ENCODE results near the gene ZNF692.
"Not testable (repeated sequence)": the region's sequence is repeated elsewhere in the genome, so short reads cannot be mapped to it uniquely, and the experiment has no call there.

ZNF692 gene

DNA sequence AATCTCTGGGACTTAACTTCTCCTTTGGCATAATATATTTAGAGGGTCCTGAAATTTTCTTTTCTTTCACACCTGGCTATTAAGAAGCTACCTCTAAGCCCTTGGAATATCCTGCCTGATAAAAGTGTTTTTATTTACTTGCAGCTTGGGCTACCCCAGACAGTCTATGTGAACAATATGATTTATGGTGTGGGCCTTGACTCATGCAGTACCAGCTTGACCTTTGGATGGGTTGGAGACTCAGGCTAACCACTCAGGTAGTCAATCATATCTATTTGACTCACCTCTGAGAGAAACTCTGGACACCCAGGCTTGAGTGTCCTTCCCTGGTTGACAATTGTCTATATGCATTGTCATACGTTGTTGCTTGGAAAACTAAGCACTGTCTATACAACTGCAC lies 33.7 kb upstream of the ZNF692 start:
- Histone ChIP-seq H2BK120ac (ENCODE audit: low read depth, low read length) (no peak overlapping the region), H3K27me3 (ENCODE audit: insufficient read depth, low read length, poor library complexity) (no peaks in the 10 kb centered on the region), H3K9ac (ENCODE audit: low read length) (no peak overlapping the region), H3K4me1 (ENCODE audit: control insufficient read depth, low read depth, low read length) (no peaks in the 10 kb centered on the region), H3K4ac (ENCODE audit: low read depth, low read length) (no peak overlapping the region), H2BK5ac (ENCODE audit: low read length) (no peak overlapping the region), H3K79me1 (ENCODE audit: low read length) (no peaks in the 10 kb centered on the region), H3K23ac (ENCODE audit: low read length) (no peak overlapping the region), H3K36me3 (ENCODE audit: control insufficient read depth, insufficient read depth, low read length) (no peaks in the 10 kb centered on the region), H3K56ac (ENCODE audit: low read length) (no peak overlapping the region), H2AK5ac (ENCODE audit: low read length) (no peak overlapping the region), H3K79me2 (ENCODE audit: control insufficient read depth, insufficient read depth, low read length) (no peaks in the 10 kb centered on the region), H3K4me3 (ENCODE audit: low read length) (no peak overlapping the region), H4K5ac (ENCODE audit: low read length) (no peak overlapping the region), H3K27ac (ENCODE audit: low read depth, low read length) (no peak overlapping the region), H4K8ac (ENCODE audit: low read depth, low read length) (no peak overlapping the region), H3K4me2 (ENCODE audit: low read length) (no peak overlapping the region), H3K18ac (ENCODE audit: low read length) (no peak overlapping the region), H2BK15ac (replicated peaks; ENCODE audit: low read depth) (no peak overlapping the region)
- WGBS (ENCODE audit: extremely low coverage, insufficient coverage, low lambda C conversion rate): no CpG with 5 or more reads among the region's 1 CpG
- no peak for DNase-seq

DNA sequence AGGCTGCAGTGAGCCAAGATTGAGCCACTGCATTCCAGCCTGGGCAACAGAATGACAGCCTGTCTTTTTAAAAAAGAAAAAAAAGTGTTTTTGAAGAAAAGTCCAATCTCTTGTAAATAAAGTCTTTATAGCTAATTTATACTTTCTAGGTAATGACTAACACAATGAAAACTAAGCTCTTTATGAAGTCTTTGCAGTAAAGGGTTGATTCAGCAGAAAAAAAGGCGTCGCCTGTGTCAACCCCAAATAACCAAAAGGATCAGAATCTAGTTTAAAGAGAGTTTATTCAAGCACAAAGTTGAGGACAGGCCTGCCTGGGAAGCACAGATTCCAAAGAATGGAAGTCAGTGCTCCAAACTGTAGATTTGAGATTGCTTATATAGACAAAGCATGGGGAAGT lies 32.9 kb upstream of the ZNF692 start:
- H3K18ac ChIP-seq (ENCODE audit: low read length): no peak overlapping the region
- H3K4me1 ChIP-seq (ENCODE audit: control insufficient read depth, low read depth, low read length): no peaks in the 10 kb centered on the region
- DNase-seq: no peak
- no CpG with 5 or more reads among the region's 2 CpGs for WGBS (ENCODE audit: extremely low coverage, insufficient coverage, low lambda C conversion rate)
- no peak overlapping the region for H4K5ac ChIP-seq (ENCODE audit: low read length)
- no peaks in the 10 kb centered on the region for H3K79me1 ChIP-seq (ENCODE audit: low read length)
- H3K27ac ChIP-seq (ENCODE audit: low read depth, low read length): no peak overlapping the region
- H2BK15ac ChIP-seq (replicated peaks; ENCODE audit: low read depth): no peak overlapping the region
- H3K27me3 ChIP-seq (ENCODE audit: insufficient read depth, low read length, poor library complexity): no peaks in the 10 kb centered on the region
- no peak overlapping the region for H3K4me3 ChIP-seq (ENCODE audit: low read length)
- H3K4ac ChIP-seq (ENCODE audit: low read depth, low read length): no peak overlapping the region
- no peak overlapping the region for H2BK5ac ChIP-seq (ENCODE audit: low read length)
- H3K9ac ChIP-seq (ENCODE audit: low read length): no peak overlapping the region
- H2AK5ac ChIP-seq (ENCODE audit: low read length): no peak overlapping the region
- no peaks in the 10 kb centered on the region for H3K79me2 ChIP-seq (ENCODE audit: control insufficient read depth, insufficient read depth, low read length)
- no peak overlapping the region for H3K4me2 ChIP-seq (ENCODE audit: low read length)
- H2BK120ac ChIP-seq (ENCODE audit: low read depth, low read length): no peak overlapping the region
- H4K8ac ChIP-seq (ENCODE audit: low read depth, low read length): no peak overlapping the region
- no peak overlapping the region for H3K56ac ChIP-seq (ENCODE audit: low read length)
- no peaks in the 10 kb centered on the region for H3K36me3 ChIP-seq (ENCODE audit: control insufficient read depth, insufficient read depth, low read length)
- H3K23ac ChIP-seq (ENCODE audit: low read length): no peak overlapping the region

DNA sequence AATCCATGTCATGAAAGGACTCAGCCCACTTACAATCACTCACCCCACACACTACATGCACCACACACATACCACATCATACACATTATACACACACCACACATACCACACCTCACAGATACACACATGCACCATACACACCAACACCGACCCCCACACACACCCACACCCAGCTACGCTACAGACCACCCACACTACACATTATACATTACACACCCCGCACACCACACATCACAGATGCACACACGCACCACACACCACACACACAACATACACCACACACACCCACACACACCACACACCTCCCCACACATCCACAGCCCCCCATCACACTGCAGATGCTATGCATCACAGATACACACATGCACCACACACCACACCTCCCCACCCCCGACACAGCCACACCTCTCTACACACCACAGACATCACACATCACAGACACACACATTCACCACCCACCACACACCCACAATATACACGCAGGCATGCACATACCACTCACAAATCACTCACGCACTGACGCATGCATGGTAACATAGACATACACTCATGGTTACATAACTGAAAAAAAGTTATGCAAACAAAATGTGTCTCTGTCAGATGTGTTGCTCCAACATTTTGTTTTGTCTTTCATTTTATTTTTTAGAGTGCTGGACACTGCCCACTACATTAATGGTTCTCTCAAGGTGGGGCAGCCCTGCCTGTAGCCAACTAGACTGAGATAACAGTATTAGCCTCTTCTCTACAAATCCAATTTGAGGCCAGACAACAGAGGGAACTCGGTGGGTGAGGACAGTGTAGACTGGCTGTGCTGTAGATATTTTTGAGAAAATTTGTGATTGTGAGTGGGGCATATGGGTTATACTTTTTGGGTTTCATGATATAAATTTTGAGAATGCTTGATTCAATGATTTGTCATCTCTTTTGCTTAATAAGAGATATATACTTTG lies 31.9 kb upstream of the ZNF692 start:
- 100% methylated on average over 4 of the region's 9 CpGs for WGBS (ENCODE audit: extremely low coverage, insufficient coverage, low lambda C conversion rate)
- H3K4me3 ChIP-seq (ENCODE audit: low read length): no peak overlapping the region

DNA sequence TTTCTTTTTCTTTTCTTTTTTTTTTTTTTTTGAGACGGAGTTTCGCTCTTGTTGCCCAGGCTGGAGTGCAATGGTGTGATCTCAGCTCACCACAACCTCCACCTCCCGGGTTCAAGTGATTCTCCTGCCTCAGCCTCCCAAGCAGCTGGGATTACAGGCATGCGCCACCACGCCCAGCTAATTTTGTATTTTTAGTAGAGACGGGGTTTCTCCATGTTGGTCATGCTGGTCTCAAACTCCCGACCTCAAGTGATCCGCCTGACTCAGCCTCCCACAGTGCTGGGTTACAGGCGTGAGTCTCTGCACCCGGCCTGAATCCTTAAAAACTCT lies 31.0 kb upstream of the ZNF692 start:
- not testable (repeated sequence) for H3K79me2 ChIP-seq (ENCODE audit: control insufficient read depth, insufficient read depth, low read length); H2BK15ac ChIP-seq (replicated peaks; ENCODE audit: low read depth); H2BK5ac ChIP-seq (ENCODE audit: low read length); H3K9ac ChIP-seq (ENCODE audit: low read length); H4K8ac ChIP-seq (ENCODE audit: low read depth, low read length); H3K27ac ChIP-seq (ENCODE audit: low read depth, low read length); H2BK120ac ChIP-seq (ENCODE audit: low read depth, low read length); H3K4ac ChIP-seq (ENCODE audit: low read depth, low read length); H3K23ac ChIP-seq (ENCODE audit: low read length); H3K27me3 ChIP-seq (ENCODE audit: insufficient read depth, low read length, poor library complexity); H3K36me3 ChIP-seq (ENCODE audit: control insufficient read depth, insufficient read depth, low read length); H2AK5ac ChIP-seq (ENCODE audit: low read length); H3K4me3 ChIP-seq (ENCODE audit: low read length); H4K5ac ChIP-seq (ENCODE audit: low read length); H3K4me2 ChIP-seq (ENCODE audit: low read length); H3K56ac ChIP-seq (ENCODE audit: low read length); H3K18ac ChIP-seq (ENCODE audit: low read length); H3K79me1 ChIP-seq (ENCODE audit: low read length); DNase-seq; H3K4me1 ChIP-seq (ENCODE audit: control insufficient read depth, low read depth, low read length)
- no CpG with 5 or more reads among the region's 10 CpGs for WGBS (ENCODE audit: extremely low coverage, insufficient coverage, low lambda C conversion rate)

More for the DNA sequence above, 31.9 kb upstream of the ZNF692 start:
- no peak overlapping the region for H2AK5ac ChIP-seq (ENCODE audit: low read length)
- H3K56ac ChIP-seq (ENCODE audit: low read length): no peak overlapping the region
- no peak overlapping the region for H2BK15ac ChIP-seq (replicated peaks; ENCODE audit: low read depth)
- no peak overlapping the region for H3K27ac ChIP-seq (ENCODE audit: low read depth, low read length)
- H3K18ac ChIP-seq (ENCODE audit: low read length): no peak overlapping the region
- no peak for DNase-seq
- no peaks in the 10 kb centered on the region for H3K79me2 ChIP-seq (ENCODE audit: control insufficient read depth, insufficient read depth, low read length)
- no peak overlapping the region for H3K4ac ChIP-seq (ENCODE audit: low read depth, low read length)
- H4K8ac ChIP-seq (ENCODE audit: low read depth, low read length): no peak overlapping the region
- H3K4me2 ChIP-seq (ENCODE audit: low read length): no peak overlapping the region
- no peak overlapping the region for H2BK5ac ChIP-seq (ENCODE audit: low read length)
- H2BK120ac ChIP-seq (ENCODE audit: low read depth, low read length): no peak overlapping the region
- no peaks in the 10 kb centered on the region for H3K36me3 ChIP-seq (ENCODE audit: control insufficient read depth, insufficient read depth, low read length)
- no peaks in the 10 kb centered on the region for H3K79me1 ChIP-seq (ENCODE audit: low read length)
- H3K9ac ChIP-seq (ENCODE audit: low read length): no peak overlapping the region
- H3K23ac ChIP-seq (ENCODE audit: low read length): no peak overlapping the region
- no peak overlapping the region for H4K5ac ChIP-seq (ENCODE audit: low read length)
- no peaks in the 10 kb centered on the region for H3K4me1 ChIP-seq (ENCODE audit: control insufficient read depth, low read depth, low read length)
- no peaks in the 10 kb centered on the region for H3K27me3 ChIP-seq (ENCODE audit: insufficient read depth, low read length, poor library complexity)

DNA sequence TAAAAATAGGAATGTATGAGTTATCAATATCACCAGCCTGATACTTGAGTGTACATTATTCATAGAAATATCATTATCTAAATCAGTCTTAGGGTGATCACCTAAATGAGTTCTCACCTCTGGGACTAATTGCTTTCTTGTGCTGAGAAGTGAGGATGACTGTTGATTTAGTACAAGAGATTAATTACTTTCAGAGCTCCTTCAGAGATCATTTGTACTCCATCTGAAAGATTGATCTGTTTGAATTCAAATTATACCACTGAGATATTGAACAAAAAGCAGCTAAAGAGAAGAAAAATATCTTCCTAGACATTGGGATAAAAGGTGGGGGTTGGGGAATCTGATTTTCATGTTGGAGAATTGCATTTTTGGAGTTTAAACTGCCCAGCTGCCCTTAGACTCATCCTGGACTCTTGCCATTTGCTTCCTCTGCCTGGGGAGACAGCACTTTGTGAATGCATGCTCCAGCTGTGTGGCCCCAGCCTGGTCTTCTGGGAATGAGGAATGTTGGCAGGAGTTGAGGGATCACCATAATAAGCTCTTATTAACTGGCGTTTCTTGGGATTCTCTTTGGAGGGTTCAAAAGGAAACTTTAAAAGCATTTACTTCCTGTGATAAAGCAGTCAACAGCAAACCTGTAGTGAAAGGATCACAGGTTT lies 27.5 kb upstream of the ZNF692 start:
- H2BK120ac ChIP-seq (ENCODE audit: low read depth, low read length): no peak overlapping the region
- no peak overlapping the region for H2BK15ac ChIP-seq (replicated peaks; ENCODE audit: low read depth)
- no peak overlapping the region for H3K23ac ChIP-seq (ENCODE audit: low read length)
- no peak overlapping the region for H3K9ac ChIP-seq (ENCODE audit: low read length)
- H3K36me3 ChIP-seq (ENCODE audit: control insufficient read depth, insufficient read depth, low read length): no peaks in the 10 kb centered on the region
- H3K4me1 ChIP-seq (ENCODE audit: control insufficient read depth, low read depth, low read length): no peaks in the 10 kb centered on the region
- no peak overlapping the region for H2BK5ac ChIP-seq (ENCODE audit: low read length)
- H4K8ac ChIP-seq (ENCODE audit: low read depth, low read length): no peak overlapping the region
- WGBS (ENCODE audit: extremely low coverage, insufficient coverage, low lambda C conversion rate): no CpG with 5 or more reads among the region's 1 CpG
- H3K18ac ChIP-seq (ENCODE audit: low read length): no peak overlapping the region
- H3K79me1 ChIP-seq (ENCODE audit: low read length): no peaks in the 10 kb centered on the region
- no peak overlapping the region for H3K4me2 ChIP-seq (ENCODE audit: low read length)
- no peak overlapping the region for H2AK5ac ChIP-seq (ENCODE audit: low read length)
- H4K5ac ChIP-seq (ENCODE audit: low read length): no peak overlapping the region
- no peak overlapping the region for H3K4me3 ChIP-seq (ENCODE audit: low read length)
- H3K4ac ChIP-seq (ENCODE audit: low read depth, low read length): no peak overlapping the region
- H3K56ac ChIP-seq (ENCODE audit: low read length): no peak overlapping the region
- no peak overlapping the region for H3K27ac ChIP-seq (ENCODE audit: low read depth, low read length)
- no peaks in the 10 kb centered on the region for H3K27me3 ChIP-seq (ENCODE audit: insufficient read depth, low read length, poor library complexity)
- no peaks in the 10 kb centered on the region for H3K79me2 ChIP-seq (ENCODE audit: control insufficient read depth, insufficient read depth, low read length)
- peak; percentile 28 for DNase-seq
